NCI-H1694 (cell line): ENCODE measurements around the gene CHST8.

ENCODE experiments used
- DNase-seq: peaks from one replicate; lab custom pipeline; 2025; lab: John Stamatoyannopoulos, UW

The CHST8 gene

GRCh38 chr19:33737681-33738371 is 116.1 kb downstream of the CHST8 start:
- no peak for DNase-seq

GRCh38 chr19:33740811-33741396 is 119.2 kb downstream of the CHST8 start:
- DNase-seq: no peak

GRCh38 chr19:33745297-33745696 is 123.5 kb downstream of the CHST8 start:
- peak; percentile 30 for DNase-seq

- DNase-seq: no peak
Measured at GRCh38 chr19:33746159-33746558, 124.4 kb downstream of the CHST8 start.

- DNase-seq: no peak
Measured at GRCh38 chr19:33747273-33747672, 125.5 kb downstream of the CHST8 start.

- DNase-seq: no peak
Measured at GRCh38 chr19:33748231-33748630, 126.5 kb downstream of the CHST8 start.

DNA sequence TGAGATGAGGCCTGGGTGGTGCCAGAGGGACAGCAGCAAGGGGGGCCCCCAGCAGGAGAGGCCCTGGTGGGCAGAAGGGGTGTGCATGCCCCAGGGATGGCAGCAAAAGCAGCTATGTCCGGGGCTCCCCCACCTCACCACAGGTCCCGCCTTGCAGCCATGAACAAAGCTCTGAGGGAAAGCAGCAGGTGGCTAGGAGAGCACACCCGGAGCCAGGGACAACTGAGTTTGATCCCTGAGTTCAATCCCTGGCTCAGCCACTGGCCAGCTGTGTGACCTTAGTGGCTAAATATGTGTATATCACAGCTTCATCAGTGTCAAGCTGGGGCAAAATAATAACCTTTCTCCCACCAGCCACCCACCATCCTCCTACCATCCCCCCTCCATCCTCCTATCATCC is 127.3 kb downstream of the CHST8 start:
- no peak for DNase-seq

GRCh38 chr19:33749619-33750175 is 127.9 kb downstream of the CHST8 start:
- no peak for DNase-seq

- DNase-seq: peak; percentile 70
Measured at GRCh38 chr19:33750587-33751435, 129.1 kb downstream of the CHST8 start.

DNA sequence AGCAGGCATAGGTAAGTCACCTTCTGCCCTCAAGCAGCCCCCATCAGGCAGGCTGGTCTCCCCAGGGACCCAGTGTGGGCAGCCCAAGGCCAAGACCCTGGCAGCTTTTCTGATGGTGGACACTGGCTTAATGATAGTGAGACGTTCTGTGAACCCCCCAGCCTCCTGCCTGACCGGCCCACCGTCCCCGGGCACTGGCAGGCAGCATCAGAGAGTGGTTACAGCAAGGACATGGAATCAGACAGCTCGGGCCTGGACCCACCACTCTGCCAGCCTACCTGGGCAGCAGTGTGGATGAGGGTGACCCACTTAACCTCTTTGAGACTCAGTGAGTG is 129.7 kb downstream of the CHST8 start:
- DNase-seq: no peak

GRCh38 chr19:33752018-33752800 is 130.5 kb downstream of the CHST8 start:
- DNase-seq: no peak

DNA sequence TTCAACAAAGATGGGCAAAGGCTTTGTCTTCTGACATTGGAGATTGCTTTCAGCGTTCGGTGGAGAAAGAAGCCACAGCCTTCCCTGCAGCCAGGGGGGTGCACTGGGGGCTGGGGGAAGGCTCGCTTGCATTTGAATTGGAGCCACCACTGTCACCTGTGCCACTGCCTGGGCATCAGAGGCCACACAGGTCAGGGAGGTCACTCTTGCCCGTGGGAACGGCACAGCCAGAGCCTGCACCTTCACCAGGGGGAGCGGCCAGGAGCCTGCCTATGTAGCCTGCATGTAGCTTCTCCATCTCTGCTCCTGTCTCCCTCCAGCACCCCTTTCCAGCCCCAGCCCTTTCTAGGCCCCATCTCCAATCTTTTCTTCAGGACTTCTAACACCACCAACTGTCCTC is 131.2 kb downstream of the CHST8 start:
- no peak for DNase-seq

GRCh38 chr19:33754361-33754760 is 132.6 kb downstream of the CHST8 start:
- DNase-seq: no peak

DNA sequence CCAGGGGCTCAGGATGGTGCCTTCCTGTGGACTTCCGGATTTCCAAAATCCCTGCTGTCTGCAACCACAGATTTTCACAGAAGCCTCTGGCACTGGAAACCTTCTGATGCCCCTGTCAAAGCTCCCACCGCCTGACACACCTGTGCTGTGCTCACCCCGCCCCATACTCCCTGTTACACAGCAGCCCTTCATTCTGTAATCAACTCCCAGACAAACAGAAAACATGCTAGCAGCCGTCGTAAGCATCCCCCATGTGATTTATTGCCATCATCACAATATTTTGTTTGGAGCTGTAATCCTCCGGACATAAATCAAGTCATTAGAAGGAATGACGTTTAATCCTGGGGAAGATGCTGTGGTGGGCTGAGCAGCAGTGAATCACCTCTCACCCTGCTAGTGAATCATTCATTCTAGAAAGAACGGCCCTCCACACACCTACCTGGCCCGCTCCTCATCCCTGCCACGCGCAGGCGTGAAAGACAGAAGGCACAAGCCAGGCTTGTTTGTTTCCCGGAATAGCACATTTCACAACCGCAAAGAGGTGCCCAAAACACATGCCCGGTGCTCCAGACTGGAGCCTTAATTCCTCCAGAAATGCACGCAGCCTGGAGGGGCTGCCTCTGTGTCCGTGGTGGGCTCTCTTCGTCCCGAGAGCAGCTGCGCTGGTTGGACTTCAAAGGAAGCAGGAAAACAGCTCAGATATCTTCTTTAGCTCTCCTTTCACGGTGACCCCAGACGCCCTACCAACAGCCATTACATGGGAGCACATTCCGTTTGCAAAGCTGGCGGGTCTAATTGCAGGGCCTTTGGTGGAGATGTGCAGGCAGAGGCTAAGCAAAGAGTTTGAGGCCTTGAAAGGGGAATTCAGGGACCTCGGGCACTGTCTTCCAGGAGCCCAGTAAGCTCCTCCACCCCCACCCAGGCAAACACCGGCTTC is 133.6 kb downstream of the CHST8 start:
- no peak for DNase-seq

DNA sequence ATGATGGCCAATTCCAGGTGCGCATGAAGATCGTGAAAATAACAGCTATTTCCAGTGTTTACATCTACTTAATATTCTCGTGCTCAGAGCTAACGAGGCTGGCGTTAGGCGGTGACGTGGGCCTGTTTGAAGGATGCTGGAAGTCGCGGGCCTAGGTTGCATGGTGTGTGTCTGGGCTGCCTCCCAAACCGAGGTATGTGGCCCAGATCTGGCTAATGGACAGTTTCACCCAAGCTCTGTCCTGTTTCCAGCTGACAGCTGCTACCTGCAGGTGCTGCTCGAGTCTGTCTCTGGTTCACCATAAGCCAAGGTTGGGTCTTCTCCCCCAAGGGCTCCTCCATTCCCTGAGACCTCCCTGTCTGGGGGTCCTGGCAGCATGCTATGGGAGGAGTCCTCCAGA is 134.4 kb downstream of the CHST8 start:
- no peak for DNase-seq

DNA sequence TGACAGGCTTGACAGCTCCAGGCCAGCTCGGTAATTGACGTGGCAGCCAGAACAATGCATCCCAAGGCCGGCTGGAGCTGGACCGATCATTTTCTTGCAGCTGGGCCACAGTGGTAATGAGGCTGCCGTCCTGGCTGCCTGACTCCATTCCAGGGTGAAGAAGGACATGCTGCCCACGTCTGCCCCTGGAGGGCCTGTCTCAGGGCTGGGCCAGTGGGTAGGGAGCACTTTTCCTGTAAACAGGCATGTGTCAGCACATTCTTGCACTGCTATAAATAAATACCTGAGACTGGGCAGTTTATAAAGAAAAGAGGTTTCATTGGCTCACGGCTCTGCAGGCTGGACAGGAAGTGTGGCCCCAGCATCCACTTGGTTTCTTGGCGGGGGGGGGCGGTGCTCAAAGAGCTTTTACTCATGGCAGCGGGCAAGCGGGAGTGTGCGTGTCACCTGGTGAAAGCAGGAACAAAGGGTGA is 136.8 kb downstream of the CHST8 start:
- DNase-seq: no peak

GRCh38 chr19:33759356-33759755 is 137.6 kb downstream of the CHST8 start:
- DNase-seq: no peak

DNA sequence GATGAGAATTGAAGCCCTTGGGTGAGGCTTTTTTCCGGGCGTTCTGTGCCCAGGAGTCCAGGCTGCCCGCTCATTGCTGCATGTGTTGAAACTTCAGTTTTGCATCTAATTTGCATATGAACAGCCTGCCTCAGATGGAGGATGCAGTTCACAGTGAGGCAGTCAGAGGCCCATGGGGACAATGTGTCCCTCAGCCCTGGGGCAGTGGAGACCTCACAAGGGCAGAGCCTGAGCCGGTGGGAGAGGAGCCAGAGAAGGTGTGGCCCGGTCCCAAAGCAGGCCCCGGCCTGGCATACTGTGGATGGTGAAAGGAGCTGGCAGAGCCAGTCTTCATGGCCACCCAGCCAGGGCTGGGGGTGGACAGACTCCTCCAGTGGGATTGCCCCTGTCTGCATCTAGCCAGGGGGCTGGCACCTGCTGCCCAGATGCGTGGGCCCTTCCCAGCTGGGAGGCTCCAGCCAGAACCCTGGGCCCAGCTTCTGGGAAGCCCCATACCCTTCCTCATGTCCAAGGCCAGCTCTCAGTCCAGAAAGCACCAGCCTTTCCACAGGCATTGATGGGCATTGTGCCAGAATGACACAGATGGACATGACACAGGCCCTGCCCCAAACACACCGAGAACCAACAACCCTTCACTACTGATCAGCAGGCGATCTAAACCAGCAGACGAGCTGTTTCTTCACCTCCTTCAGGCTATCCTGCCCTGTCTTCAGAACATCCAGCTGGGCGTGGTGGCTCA is 142.0 kb downstream of the CHST8 start:
- DNase-seq: no peak

GRCh38 chr19:33766623-33767022 is 144.9 kb downstream of the CHST8 start:
- no peak for DNase-seq

- DNase-seq: no peak
Measured at GRCh38 chr19:33767898-33768413, 146.2 kb downstream of the CHST8 start.
